CD4-positive, alpha-beta T cell treated with Interleukin-17A for 4 hours (primary cell): Measurements from ENCODE around the gene VSNL1.

Source experiments
- DNase-seq: peaks from one replicate; pipeline ENCODE4 v3.0.0-alpha.2; 2020; ENCODE audit warnings: mixed read lengths

Gene VSNL1

GRCh38 chr2:17540093-17540812, at the start of gene VSNL1:
VSNL1 (plus strand) TSS chr2:17540696; CDS start chr2:17592075, 51,379 bp downstream.
- no peak for DNase-seq

- no peak for DNase-seq
Measured at GRCh38 chr2:17495590-17495989, 44.9 kb upstream of the VSNL1 start.

- no peak for DNase-seq
Measured at GRCh38 chr2:17497718-17498117, 42.8 kb upstream of the VSNL1 start.

- no peak for DNase-seq
Measured at GRCh38 chr2:17506736-17507616, 33.5 kb upstream of the VSNL1 start.

- DNase-seq = no peak
Measured at GRCh38 chr2:17515652-17516051, 24.8 kb upstream of the VSNL1 start.

- no peak for DNase-seq
Measured at GRCh38 chr2:17517481-17518211, 22.9 kb upstream of the VSNL1 start.

- no peak for DNase-seq
Measured at GRCh38 chr2:17518212-17519154, 22.0 kb upstream of the VSNL1 start, which contains the start of gene RAD51AP2. RAD51AP2 (minus strand) TSS chr2:17518440; CDS start chr2:17518415, 25 bp downstream.

- DNase-seq = no peak
Measured at GRCh38 chr2:17519486-17519885, 21.0 kb upstream of the VSNL1 start.

- no peak for DNase-seq
Measured at GRCh38 chr2:17520761-17521160, 19.7 kb upstream of the VSNL1 start.

GRCh38 chr2:17521621-17522020, 18.9 kb upstream of the VSNL1 start:
- no peak for DNase-seq

GRCh38 chr2:17522303-17522702, 18.2 kb upstream of the VSNL1 start:
- no peak for DNase-seq

- no peak for DNase-seq
Measured at GRCh38 chr2:17529771-17530170, 10.7 kb upstream of the VSNL1 start.

- no peak for DNase-seq
Measured at GRCh38 chr2:17533546-17533945, 7.0 kb upstream of the VSNL1 start.

GRCh38 chr2:17536416-17536815, 4.1 kb upstream of the VSNL1 start:
- DNase-seq = no peak

- no peak for DNase-seq
Measured at GRCh38 chr2:17538022-17538843, 2.3 kb upstream of the VSNL1 start.

- no peak for DNase-seq
Measured at GRCh38 chr2:17538844-17539554, 1.5 kb upstream of the VSNL1 start.

GRCh38 chr2:17539611-17540092, 844 bp upstream of the VSNL1 start:
- DNase-seq = no peak

GRCh38 chr2:17540813-17541530, 476 bp downstream of the VSNL1 start:
- no peak for DNase-seq

GRCh38 chr2:17541531-17541950, 1.0 kb downstream of the VSNL1 start:
- DNase-seq = no peak

GRCh38 chr2:17542471-17542870, 2.0 kb downstream of the VSNL1 start:
- no peak for DNase-seq
